T-helper 2 cell (primary cell): ENCODE measurements around the gene PCSK2.

Experiments used
- DNase-seq, 5 experiments: peaks; one replicate each; pipeline versions ENCODE4 v3.0.0 to v3.0.0-alpha.2; 2012 to 2022

PCSK2 gene

DNA sequence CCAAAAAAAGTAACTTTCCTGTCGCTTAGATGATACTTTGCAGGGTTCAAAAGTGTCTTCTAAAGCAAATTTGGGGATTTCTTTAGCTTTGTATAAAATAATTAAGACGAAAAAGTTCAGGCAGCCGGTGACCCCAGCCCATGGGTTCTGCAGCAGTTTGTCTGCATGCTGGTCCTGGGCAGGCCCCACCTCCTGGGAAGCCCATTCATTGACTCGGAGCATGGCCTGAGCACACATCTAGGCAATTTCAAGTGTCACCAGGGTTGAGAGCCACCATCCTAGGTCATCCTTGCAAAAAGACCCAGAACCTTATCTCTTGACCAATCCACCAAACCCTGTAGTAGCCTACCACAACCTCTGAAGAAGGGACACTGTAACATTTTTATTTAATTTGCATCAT lies 283.7 kb downstream of the PCSK2 start:
- DNase-seq = no peak

DNA sequence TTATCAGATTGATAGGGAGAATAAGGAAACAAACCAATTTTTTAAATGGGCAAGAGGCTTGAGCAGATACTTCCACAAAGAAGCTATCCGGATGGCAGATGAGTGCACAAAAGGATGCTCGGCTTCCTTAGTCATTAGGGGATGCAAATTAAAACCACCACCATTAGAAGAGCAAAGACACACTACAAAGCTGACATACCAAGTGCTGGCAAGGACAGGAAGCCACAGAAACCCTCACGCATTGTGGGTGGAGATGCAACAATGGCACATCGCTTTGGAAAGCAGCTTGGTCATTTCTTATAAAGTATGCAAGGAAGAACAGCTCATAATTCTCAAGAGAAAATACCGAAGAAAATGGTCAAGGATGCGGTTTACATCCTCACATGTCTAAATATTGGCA lies 284.6 kb downstream of the PCSK2 start:
- peak in 1 of 5 experiments; percentile 63 for DNase-seq

GRCh38 chr20:17513939-17514338 lies 287.1 kb downstream of the PCSK2 start:
- DNase-seq = no peak

DNA sequence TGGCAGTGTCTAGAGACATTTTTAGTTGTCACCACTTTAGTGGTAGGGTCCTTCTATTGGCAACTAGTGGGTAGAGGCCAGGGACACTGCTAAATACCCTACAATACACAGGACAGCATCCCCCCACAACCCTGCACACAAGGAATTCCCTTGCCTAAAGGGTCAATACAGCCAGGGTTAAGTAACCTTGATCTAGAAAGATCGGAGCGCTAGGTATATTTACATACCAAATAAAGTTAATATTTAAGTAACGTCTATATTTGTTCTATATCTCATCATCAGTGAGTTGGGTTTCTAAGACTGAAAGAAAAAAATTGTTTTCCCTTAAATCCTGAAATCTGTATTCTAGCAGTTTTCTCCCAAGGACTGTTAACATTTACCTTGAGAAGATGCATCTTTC lies 288.2 kb downstream of the PCSK2 start:
- DNase-seq = no peak

- DNase-seq = no peak
These were observed 291.7 kb downstream of the PCSK2 start for GRCh38 chr20:17518339-17519052.

- no peak for DNase-seq
These were observed 292.9 kb downstream of the PCSK2 start for GRCh38 chr20:17519606-17520285.

- no peak for DNase-seq
These were observed 293.7 kb downstream of the PCSK2 start for GRCh38 chr20:17520583-17520982.

DNA sequence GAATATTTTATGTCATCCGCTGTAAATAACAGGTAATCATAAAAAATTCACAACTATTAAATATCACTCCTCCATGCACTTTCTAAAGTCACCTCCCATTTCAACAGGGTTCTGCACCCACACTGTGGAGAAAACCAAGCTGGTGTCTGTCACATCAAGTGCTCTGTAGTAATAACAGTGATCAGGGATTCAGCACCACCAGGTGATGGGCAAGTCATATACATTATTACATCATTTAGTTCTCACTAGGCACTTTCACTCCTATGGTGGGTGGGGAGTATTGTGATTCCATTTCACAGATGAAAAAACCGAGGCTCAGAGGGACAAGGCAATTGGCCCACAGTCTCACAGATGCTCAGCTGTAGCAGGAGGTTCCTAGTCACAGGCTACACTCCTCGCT lies 295.7 kb downstream of the PCSK2 start:
- DNase-seq = no peak

DNA sequence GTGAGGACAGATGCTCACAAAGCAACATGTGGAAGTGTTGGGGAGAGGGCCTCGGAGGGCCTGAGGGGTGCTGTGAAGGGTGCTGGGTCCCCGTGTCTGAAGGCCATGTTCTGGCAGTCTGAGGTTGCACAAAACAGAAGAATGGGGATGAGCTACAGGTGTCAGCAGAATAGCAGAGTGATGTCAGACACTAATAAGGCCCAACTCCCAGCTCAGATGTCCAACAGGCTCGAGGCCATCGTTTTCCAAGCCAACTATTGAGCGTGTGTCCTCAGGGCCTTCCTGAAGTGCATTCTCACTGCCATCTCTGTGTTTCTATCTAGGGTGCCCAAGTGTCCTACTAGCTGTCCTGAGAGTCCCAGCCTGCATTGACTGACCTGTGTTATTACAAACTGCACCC lies 296.5 kb downstream of the PCSK2 start:
- DNase-seq = no peak

- no peak for DNase-seq
These were observed 297.7 kb downstream of the PCSK2 start for GRCh38 chr20:17524560-17524959.

- no peak for DNase-seq
These were observed 298.3 kb downstream of the PCSK2 start for GRCh38 chr20:17525132-17525531.

GRCh38 chr20:17525650-17526049 lies 298.8 kb downstream of the PCSK2 start:
- peak in 1 of 5 experiments; percentile 54 for DNase-seq

GRCh38 chr20:17529586-17529985 lies 302.7 kb downstream of the PCSK2 start:
- DNase-seq = no peak

GRCh38 chr20:17530153-17530552 lies 303.3 kb downstream of the PCSK2 start:
- DNase-seq = no peak

DNA sequence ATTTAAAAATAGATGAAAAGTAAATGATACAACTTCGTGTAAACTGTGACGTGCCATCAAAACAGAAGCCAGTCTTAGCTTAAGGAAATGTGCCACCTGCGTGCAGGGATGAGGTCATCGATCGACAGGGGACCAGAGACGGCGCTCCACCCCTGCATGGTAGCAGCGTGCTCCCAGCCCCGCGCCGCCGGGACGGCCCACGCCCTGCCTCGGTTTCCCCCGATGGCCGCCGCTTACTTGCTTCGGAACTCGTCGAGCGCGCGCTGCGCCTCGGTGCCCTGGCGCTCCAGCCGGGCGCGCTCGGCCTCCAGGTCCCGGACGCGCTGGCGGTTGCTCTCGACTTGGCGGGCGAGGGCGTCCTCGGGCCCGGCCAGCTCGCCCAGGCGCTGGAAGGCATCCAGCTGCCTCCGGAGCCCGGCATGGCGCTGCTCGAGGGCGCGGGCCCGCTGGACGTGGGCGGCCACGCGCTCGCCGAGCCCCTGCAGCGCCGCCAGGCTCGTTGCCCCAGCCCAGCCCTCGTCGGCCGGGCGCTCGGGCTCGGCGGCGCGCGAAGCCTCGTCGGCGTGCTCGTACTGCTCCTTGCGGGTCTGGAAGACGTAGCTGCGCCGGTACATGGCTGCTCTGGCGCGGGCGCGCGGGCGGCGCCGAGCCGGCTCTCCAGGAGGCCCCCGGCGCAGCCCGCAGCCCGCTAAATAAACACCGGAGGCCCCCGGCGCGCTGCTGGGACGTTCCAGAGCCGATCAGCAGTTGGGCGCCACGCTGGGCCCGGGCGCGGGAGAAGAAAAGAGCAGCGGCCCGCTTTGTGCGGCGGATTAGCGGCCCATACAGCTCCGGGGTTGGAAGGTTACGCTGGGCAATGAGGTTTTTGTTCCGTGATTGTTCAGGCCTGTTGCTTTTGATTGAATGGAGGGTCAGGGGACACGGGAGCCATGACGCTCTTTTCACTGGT lies 304.1 kb downstream of the PCSK2 start, which contains the start of gene BFSP1:
Gene BFSP1 (minus strand): TSS at position 664 of the 949 bp plus-strand sequence. CDS start 50 bp downstream, at position 614.
- DNase-seq = peak in 4 of 5 experiments; percentile 10 to 81 (median 22)

GRCh38 chr20:17531665-17532025 lies 304.8 kb downstream of the PCSK2 start:
- no peak for DNase-seq

GRCh38 chr20:17533396-17533795 lies 306.6 kb downstream of the PCSK2 start:
- DNase-seq = peak in 1 of 5 experiments; percentile 64

GRCh38 chr20:17534077-17534476 lies 307.2 kb downstream of the PCSK2 start:
- DNase-seq = no peak
